Nephron (organoid): ENCODE measurements around the gene CLCA2.

Experiments
- H3K27ac Mint-ChIP-seq, 3 experiments: 2 replicates each; pipeline ENCODE4 v1.8.0; 2020; ENCODE audit warnings: mixed read lengths in 3 of 3, mild to moderate bottlenecking in 2 of 3, moderate library complexity in 1 of 3
- H3K27me3 Mint-ChIP-seq: 2 replicates; pipeline ENCODE4 v1.8.0; 2021; ENCODE audit warnings: low read depth, mild to moderate bottlenecking, moderate library complexity, mixed read lengths
- H3K36me3 Mint-ChIP-seq: 2 replicates; pipeline ENCODE4 v1.8.0; 2020; ENCODE audit warnings: low read depth, mixed read lengths
- H3K4me1 Mint-ChIP-seq: 2 replicates; pipeline ENCODE4 v1.8.0; 2020; ENCODE audit warnings: mixed read lengths
- H3K4me3 Mint-ChIP-seq, 3 experiments: 2 replicates each; pipeline ENCODE4 v1.8.0; 2020; ENCODE audit warnings: mild to moderate bottlenecking in 3 of 3, mixed read lengths in 3 of 3, moderate library complexity in 2 of 3
- H3K9me3 Mint-ChIP-seq: 2 replicates; pipeline ENCODE4 v1.8.0; 2020; ENCODE audit warnings: mixed read lengths
- TF ChIP-seq, protein P1 (sequence below), 3 experiments: fragments of 200-600 bp; sonication (generic); IDR thresholded peaks; one replicate each; pipeline ENCODE4 v1.5.0; 2021; ENCODE audit warnings: antibody characterized with exemption in 3 of 3; ENCODE audit not compliant: unreplicated experiment in 3 of 3

CLCA2 gene

GRCh38 chr1:86489242-86489878 is 65.4 kb downstream of the CLCA2 start:
- TF ChIP-seq, protein P1, sequence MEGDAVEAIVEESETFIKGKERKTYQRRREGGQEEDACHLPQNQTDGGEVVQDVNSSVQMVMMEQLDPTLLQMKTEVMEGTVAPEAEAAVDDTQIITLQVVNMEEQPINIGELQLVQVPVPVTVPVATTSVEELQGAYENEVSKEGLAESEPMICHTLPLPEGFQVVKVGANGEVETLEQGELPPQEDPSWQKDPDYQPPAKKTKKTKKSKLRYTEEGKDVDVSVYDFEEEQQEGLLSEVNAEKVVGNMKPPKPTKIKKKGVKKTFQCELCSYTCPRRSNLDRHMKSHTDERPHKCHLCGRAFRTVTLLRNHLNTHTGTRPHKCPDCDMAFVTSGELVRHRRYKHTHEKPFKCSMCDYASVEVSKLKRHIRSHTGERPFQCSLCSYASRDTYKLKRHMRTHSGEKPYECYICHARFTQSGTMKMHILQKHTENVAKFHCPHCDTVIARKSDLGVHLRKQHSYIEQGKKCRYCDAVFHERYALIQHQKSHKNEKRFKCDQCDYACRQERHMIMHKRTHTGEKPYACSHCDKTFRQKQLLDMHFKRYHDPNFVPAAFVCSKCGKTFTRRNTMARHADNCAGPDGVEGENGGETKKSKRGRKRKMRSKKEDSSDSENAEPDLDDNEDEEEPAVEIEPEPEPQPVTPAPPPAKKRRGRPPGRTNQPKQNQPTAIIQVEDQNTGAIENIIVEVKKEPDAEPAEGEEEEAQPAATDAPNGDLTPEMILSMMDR (IDR thresholded peaks at IDR 0.05; ENCODE audit: unreplicated experiment in 3 of 3): no peak
- Mint-ChIP-seq H3K36me3 (no peaks in the 10 kb centered on the region), H3K4me1 (no peaks in the 10 kb centered on the region), H3K27me3 (peaks cover 8% of the 10 kb centered on the region), H3K9me3 (no peaks in the 10 kb centered on the region), H3K27ac (no peak overlapping the region), H3K4me3 (no peak overlapping the region)

DNA sequence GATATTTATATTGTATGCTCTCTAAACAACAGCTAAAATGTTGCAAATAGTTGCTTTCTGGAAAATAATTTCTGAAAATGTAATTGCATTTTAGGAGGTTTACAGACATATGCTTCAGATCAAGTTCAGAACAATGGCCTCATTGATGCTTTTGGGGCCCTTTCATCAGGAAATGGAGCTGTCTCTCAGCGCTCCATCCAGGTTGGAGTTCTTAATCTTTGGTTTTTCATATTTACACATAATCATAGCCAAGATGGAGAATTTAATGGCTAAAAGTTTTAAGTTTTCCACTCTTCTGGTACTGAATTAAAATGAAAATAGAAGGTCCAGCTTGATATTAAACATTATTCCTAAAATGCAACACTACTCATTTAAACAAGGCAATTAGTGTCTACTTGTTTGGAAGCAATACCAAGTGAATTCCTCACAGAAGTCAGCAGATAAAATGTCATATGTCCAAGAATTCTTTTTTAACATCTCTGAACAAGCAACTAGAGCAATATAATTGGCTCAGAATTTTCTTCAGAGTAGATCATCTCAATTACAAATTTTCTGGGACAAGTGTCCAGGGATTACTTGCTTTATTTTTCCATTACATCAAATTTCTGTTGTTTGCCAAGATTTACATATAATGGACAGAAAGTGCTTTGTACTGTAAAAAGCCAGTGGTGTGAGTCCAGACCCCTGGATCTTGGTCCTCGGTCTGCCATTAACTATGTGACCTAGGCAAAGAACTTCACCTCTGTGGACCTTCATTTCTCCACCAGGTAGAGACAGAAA is 67.4 kb downstream of the CLCA2 start:
- no peaks in the 10 kb centered on the region for H3K9me3 Mint-ChIP-seq
- TF ChIP-seq, protein P1 (IDR thresholded peaks at IDR 0.05; ENCODE audit: unreplicated experiment in 3 of 3): no peak
- H3K36me3 Mint-ChIP-seq: no peaks in the 10 kb centered on the region
- H3K4me3 Mint-ChIP-seq: no peak overlapping the region
- H3K27ac Mint-ChIP-seq: no peak overlapping the region
- no peaks in the 10 kb centered on the region for H3K4me1 Mint-ChIP-seq
- H3K27me3 Mint-ChIP-seq: peaks cover 8% of the 10 kb centered on the region

DNA sequence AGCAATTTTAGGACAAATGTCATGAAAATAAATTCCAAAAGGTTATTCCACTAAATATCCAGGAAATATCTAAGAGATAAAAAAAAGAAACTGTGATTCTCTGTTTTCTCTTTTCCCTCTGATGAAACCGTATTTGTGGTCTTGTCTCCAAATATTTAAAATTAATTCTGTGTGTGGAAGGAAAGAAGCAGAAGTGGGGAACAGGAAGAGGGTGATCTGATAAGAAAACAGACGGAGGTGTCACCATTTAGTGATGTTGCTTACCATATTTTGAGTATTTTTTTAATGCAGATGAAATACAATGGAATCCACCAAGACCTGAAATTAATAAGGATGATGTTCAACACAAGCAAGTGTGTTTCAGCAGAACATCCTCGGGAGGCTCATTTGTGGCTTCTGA is 74.3 kb downstream of the CLCA2 start:
- peaks cover 15% of the 10 kb centered on the region for H3K27me3 Mint-ChIP-seq
- H3K9me3 Mint-ChIP-seq: no peaks in the 10 kb centered on the region
- H3K4me1 Mint-ChIP-seq: peaks cover 9% of the 10 kb centered on the region
- TF ChIP-seq, protein P1 (IDR thresholded peaks at IDR 0.05; ENCODE audit: unreplicated experiment in 3 of 3): no peak
- no peak overlapping the region for H3K27ac Mint-ChIP-seq
- no peak overlapping the region for H3K4me3 Mint-ChIP-seq
- H3K36me3 Mint-ChIP-seq: no peaks in the 10 kb centered on the region

- peaks cover 17% of the 10 kb centered on the region for H3K4me1 Mint-ChIP-seq
- no peaks in the 10 kb centered on the region for H3K36me3 Mint-ChIP-seq
- no peak overlapping the region for H3K4me3 Mint-ChIP-seq
- H3K27ac Mint-ChIP-seq: no peak overlapping the region
- no peaks in the 10 kb centered on the region for H3K9me3 Mint-ChIP-seq
- peaks cover 26% of the 10 kb centered on the region for H3K27me3 Mint-ChIP-seq
- TF ChIP-seq, protein P1 (IDR thresholded peaks at IDR 0.05; ENCODE audit: unreplicated experiment in 3 of 3): peak; percentile 65 to 90 (median 69)
These were observed 76.1 kb downstream of the CLCA2 start for GRCh38 chr1:86499987-86500593.

GRCh38 chr1:86500714-86501113 is 76.7 kb downstream of the CLCA2 start:
- TF ChIP-seq, protein P1 (IDR thresholded peaks at IDR 0.05; ENCODE audit: unreplicated experiment in 3 of 3): no peak
- Mint-ChIP-seq H3K4me3 (no peak overlapping the region), H3K4me1 (peaks cover 21% of the 10 kb centered on the region), H3K27me3 (peaks cover 29% of the 10 kb centered on the region), H3K9me3 (no peaks in the 10 kb centered on the region), H3K36me3 (no peaks in the 10 kb centered on the region), H3K27ac (no peak overlapping the region)
